WTC11 (cell line): ENCODE results near the gene POLE3. TPM values are rescaled to one million over a fixed set of nuclear protein-coding genes. Genes with fewer than 3 reads are reported as not detected.

Source experiments
- CDX4 ChIP-seq: fragments of 250-450 bp; sonication (Bioruptor Pico); IDR thresholded peaks from 2 replicates; pipeline ENCODE4 v1.9.0; 2021; ENCODE audit warnings: moderate library complexity, mild to moderate bottlenecking, inconsistent platforms, borderline replicate concordance
- CREB1 ChIP-seq: sonication (generic); formaldehyde crosslinking; IDR thresholded peaks from 2 replicates; pipeline ENCODE4 v1.8.0; 2023; ENCODE audit warnings: mild to moderate bottlenecking, missing genetic modification reagents
- E2F1 ChIP-seq: sonication (generic); formaldehyde crosslinking; IDR thresholded peaks from 2 replicates; pipeline ENCODE4 v1.8.0; 2022; ENCODE audit warnings: mild to moderate bottlenecking, missing genetic modification reagents
- EMX1 ChIP-seq: fragments of 250-450 bp; sonication (Bioruptor Pico); IDR thresholded peaks from 2 replicates; pipeline ENCODE4 v1.8.0; 2021; ENCODE audit warnings: mild to moderate bottlenecking
- FOXP1 ChIP-seq: sonication (generic); formaldehyde crosslinking; IDR thresholded peaks from 2 replicates; pipeline ENCODE4 v1.8.0; 2022; ENCODE audit warnings: missing genetic modification reagents, mild to moderate bottlenecking, moderate library complexity, borderline replicate concordance
- FOXP4 ChIP-seq: sonication (generic); formaldehyde crosslinking; IDR thresholded peaks from 2 replicates; pipeline ENCODE4 v1.8.0; 2022; ENCODE audit warnings: mild to moderate bottlenecking, missing genetic modification reagents
- JAZF1 ChIP-seq: fragments of 250-450 bp; sonication (Bioruptor Pico); IDR thresholded peaks from 2 replicates; pipeline ENCODE4 v1.9.0; 2021; ENCODE audit warnings: moderate library complexity, mild to moderate bottlenecking, inconsistent platforms
- NFE2L1 ChIP-seq: sonication (generic); formaldehyde crosslinking; IDR thresholded peaks from 2 replicates; pipeline ENCODE4 v1.8.1; 2023; ENCODE audit warnings: missing genetic modification reagents
- NR2C2 ChIP-seq: sonication (generic); formaldehyde crosslinking; IDR thresholded peaks from 2 replicates; pipeline ENCODE4 v1.8.0; 2022; ENCODE audit warnings: mild to moderate bottlenecking, missing genetic modification reagents
- OVOL2 ChIP-seq: fragments of 250-450 bp; sonication (Bioruptor Pico); IDR thresholded peaks from 2 replicates; pipeline ENCODE4 v1.9.0; 2021; ENCODE audit warnings: mild to moderate bottlenecking, borderline replicate concordance
- STAT6 ChIP-seq: sonication (generic); formaldehyde crosslinking; conservative IDR thresholded peaks from 2 replicates; pipeline ENCODE4 v1.8.1; 2023; ENCODE audit warnings: mild to moderate bottlenecking, low read depth, missing genetic modification reagents, moderate library complexity
- TCF7 ChIP-seq: sonication (generic); formaldehyde crosslinking; IDR thresholded peaks from 2 replicates; pipeline ENCODE4 v1.8.0; 2022; ENCODE audit warnings: mild to moderate bottlenecking, low read depth, missing genetic modification reagents, moderate library complexity
- ZNF121 ChIP-seq: sonication (generic); formaldehyde crosslinking; IDR thresholded peaks from 2 replicates; pipeline ENCODE4 v1.8.0; 2023; ENCODE audit warnings: missing genetic modification reagents
- ZNF138 ChIP-seq: sonication (generic); formaldehyde crosslinking; conservative IDR thresholded peaks from 2 replicates; pipeline ENCODE4 v1.8.1; 2022; ENCODE audit warnings: mild to moderate bottlenecking, moderate library complexity, missing genetic modification reagents
- ZNF219 ChIP-seq: sonication (generic); formaldehyde crosslinking; IDR thresholded peaks from 2 replicates; pipeline ENCODE4 v1.8.0; 2023; ENCODE audit warnings: missing genetic modification reagents, mild to moderate bottlenecking, borderline replicate concordance
- ZNF423 ChIP-seq: fragments of 250-450 bp; sonication (Bioruptor Pico); IDR thresholded peaks from 2 replicates; pipeline ENCODE4 v2.1.2; 2022; ENCODE audit warnings: mild to moderate bottlenecking, moderate library complexity
- ZNF425 ChIP-seq: fragments of 250-450 bp; sonication (Bioruptor Pico); conservative IDR thresholded peaks from 2 replicates; pipeline ENCODE4 v1.9.0; 2021; ENCODE audit warnings: mild to moderate bottlenecking
- total RNA-seq: library from RNA; stranded (reverse); gene quantifications from 3 replicates; pipeline ENCODE4 v1.2.3, GENCODE V29; 2021
- TF ChIP-seq, protein P1 (sequence below): sonication (generic); formaldehyde crosslinking; IDR thresholded peaks from 2 replicates; pipeline ENCODE4 v1.8.1; 2022; ENCODE audit warnings: mild to moderate bottlenecking, missing genetic modification reagents, moderate library complexity, borderline replicate concordance
- TF ChIP-seq, protein P2 (sequence below): sonication (generic); formaldehyde crosslinking; IDR thresholded peaks from 2 replicates; pipeline ENCODE4 v1.8.0; 2023; ENCODE audit warnings: missing genetic modification reagents, mild to moderate bottlenecking, borderline replicate concordance
- TF ChIP-seq, protein P3 (sequence below): sonication (generic); formaldehyde crosslinking; IDR thresholded peaks from 2 replicates; pipeline ENCODE4 v1.8.0; 2023; ENCODE audit warnings: missing genetic modification reagents

POLE3 gene
- total RNA-seq, 1 experiment from 2014 or later: 43.6 TPM

DNA sequence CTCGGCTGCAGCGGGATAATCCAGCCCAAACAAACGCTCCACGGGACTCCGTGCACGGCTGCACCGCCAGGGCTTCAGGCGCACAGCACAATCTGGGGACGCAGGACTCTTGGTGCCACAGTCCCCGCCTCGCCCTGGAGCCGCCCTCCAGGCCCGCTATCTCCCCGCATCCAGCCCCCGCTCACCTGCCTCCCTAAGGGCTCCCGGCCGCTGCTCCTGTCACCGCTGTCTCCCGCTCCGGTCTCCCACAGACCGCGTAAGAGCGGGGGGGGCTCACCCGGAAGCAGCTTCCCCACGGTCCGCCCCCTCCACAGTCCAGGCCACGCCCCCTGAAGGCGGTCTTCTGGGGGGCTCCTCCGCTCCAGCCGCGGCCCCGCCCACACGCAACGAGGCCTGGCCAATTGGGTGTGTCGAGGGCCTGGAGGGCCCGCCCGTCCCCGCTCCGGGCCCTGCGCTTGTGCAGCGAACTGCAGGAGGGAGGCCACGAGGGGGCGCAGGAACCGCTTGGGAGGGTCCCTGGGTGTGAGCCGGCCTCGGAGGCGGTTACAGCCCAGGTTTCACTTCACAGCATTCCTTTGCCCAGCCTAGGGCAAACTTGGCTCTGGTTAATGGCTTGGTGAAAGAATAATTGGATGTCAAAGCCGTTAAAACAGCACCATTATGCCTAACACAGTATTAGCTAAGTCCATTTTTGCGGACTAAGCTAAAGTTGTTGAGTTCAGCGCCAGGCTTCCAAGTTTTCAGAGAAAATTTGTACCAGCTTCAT lies 9.3 kb downstream of the POLE3 start, which contains the start of gene ALAD (continued):
- TF ChIP-seq ZNF425 (CRISPR knock-in tag): no peak
- TF ChIP-seq, protein P1, sequence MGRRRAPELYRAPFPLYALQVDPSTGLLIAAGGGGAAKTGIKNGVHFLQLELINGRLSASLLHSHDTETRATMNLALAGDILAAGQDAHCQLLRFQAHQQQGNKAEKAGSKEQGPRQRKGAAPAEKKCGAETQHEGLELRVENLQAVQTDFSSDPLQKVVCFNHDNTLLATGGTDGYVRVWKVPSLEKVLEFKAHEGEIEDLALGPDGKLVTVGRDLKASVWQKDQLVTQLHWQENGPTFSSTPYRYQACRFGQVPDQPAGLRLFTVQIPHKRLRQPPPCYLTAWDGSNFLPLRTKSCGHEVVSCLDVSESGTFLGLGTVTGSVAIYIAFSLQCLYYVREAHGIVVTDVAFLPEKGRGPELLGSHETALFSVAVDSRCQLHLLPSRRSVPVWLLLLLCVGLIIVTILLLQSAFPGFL (CRISPR knock-in tag): no peak
- no peak for TF ChIP-seq JAZF1 (CRISPR knock-in tag)
- TF ChIP-seq FOXP1 (CRISPR knock-in tag): peak; percentile 52; the same call in 1 of the 2 replicates
- TF ChIP-seq CDX4 (CRISPR knock-in tag): no peak
- TF ChIP-seq E2F1 (CRISPR knock-in tag): no peak
- TF ChIP-seq OVOL2: no peak
- TF ChIP-seq EMX1 (CRISPR knock-in tag): no peak
- TF ChIP-seq ZNF121 (CRISPR knock-in tag): no peak
- TF ChIP-seq ZNF138 (CRISPR knock-in tag): no peak
- TF ChIP-seq FOXP4 (CRISPR knock-in tag): no peak
- TF ChIP-seq, protein P2, sequence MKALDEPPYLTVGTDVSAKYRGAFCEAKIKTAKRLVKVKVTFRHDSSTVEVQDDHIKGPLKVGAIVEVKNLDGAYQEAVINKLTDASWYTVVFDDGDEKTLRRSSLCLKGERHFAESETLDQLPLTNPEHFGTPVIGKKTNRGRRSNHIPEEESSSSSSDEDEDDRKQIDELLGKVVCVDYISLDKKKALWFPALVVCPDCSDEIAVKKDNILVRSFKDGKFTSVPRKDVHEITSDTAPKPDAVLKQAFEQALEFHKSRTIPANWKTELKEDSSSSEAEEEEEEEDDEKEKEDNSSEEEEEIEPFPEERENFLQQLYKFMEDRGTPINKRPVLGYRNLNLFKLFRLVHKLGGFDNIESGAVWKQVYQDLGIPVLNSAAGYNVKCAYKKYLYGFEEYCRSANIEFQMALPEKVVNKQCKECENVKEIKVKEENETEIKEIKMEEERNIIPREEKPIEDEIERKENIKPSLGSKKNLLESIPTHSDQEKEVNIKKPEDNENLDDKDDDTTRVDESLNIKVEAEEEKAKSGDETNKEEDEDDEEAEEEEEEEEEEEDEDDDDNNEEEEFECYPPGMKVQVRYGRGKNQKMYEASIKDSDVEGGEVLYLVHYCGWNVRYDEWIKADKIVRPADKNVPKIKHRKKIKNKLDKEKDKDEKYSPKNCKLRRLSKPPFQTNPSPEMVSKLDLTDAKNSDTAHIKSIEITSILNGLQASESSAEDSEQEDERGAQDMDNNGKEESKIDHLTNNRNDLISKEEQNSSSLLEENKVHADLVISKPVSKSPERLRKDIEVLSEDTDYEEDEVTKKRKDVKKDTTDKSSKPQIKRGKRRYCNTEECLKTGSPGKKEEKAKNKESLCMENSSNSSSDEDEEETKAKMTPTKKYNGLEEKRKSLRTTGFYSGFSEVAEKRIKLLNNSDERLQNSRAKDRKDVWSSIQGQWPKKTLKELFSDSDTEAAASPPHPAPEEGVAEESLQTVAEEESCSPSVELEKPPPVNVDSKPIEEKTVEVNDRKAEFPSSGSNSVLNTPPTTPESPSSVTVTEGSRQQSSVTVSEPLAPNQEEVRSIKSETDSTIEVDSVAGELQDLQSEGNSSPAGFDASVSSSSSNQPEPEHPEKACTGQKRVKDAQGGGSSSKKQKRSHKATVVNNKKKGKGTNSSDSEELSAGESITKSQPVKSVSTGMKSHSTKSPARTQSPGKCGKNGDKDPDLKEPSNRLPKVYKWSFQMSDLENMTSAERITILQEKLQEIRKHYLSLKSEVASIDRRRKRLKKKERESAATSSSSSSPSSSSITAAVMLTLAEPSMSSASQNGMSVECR (CRISPR knock-in tag): no peak
- no peak for TF ChIP-seq ZNF219 (CRISPR knock-in tag)
- no peak for TF ChIP-seq NR2C2
- no peak for TF ChIP-seq NFE2L1 (CRISPR knock-in tag)
- TF ChIP-seq ZNF423: 0 out of 2 replicates have a peak, but pooled peaks have one; percentile 15
- TF ChIP-seq CREB1 (CRISPR knock-in tag): no peak
- no peak for TF ChIP-seq STAT6 (CRISPR knock-in tag)
- TF ChIP-seq, protein P3, sequence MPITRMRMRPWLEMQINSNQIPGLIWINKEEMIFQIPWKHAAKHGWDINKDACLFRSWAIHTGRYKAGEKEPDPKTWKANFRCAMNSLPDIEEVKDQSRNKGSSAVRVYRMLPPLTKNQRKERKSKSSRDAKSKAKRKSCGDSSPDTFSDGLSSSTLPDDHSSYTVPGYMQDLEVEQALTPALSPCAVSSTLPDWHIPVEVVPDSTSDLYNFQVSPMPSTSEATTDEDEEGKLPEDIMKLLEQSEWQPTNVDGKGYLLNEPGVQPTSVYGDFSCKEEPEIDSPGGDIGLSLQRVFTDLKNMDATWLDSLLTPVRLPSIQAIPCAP (CRISPR knock-in tag): no peak
- no peak for TF ChIP-seq TCF7
